Osteocyte (in vitro differentiated cells): Measurements from ENCODE around the gene SFT2D3. TPM values are rescaled to one million over a fixed set of nuclear protein-coding genes. Genes with fewer than 3 reads are reported as not detected.
"Not testable (repeated sequence)": the region's sequence is repeated elsewhere in the genome, so short reads cannot be mapped to it uniquely, and the experiment has no call there.

ENCODE experiments used
- DNase-seq: peaks from one replicate; pipeline ENCODE4 v3.0.0; 2021; ENCODE audit warnings: mixed read lengths; ENCODE audit not compliant: unreplicated experiment; ENCODE audit errors: extremely low spot score
- H3K27ac Mint-ChIP-seq: one replicate; pipeline ENCODE4 v1.8.0; 2021; ENCODE audit warnings: mild to moderate bottlenecking, mixed read lengths; ENCODE audit not compliant: unreplicated experiment
- H3K27me3 Mint-ChIP-seq: one replicate; pipeline ENCODE4 v1.8.0; 2021; ENCODE audit warnings: mixed read lengths; ENCODE audit not compliant: unreplicated experiment
- H3K36me3 Mint-ChIP-seq: one replicate; pipeline ENCODE4 v1.8.0; 2021; ENCODE audit warnings: mixed read lengths; ENCODE audit not compliant: unreplicated experiment
- H3K4me1 Mint-ChIP-seq: one replicate; pipeline ENCODE4 v1.8.0; 2021; ENCODE audit warnings: mixed read lengths; ENCODE audit not compliant: unreplicated experiment
- H3K4me3 Mint-ChIP-seq: one replicate; pipeline ENCODE4 v1.8.0; 2021; ENCODE audit warnings: mild to moderate bottlenecking, moderate library complexity, mixed read lengths; ENCODE audit not compliant: unreplicated experiment
- H3K9me3 Mint-ChIP-seq: one replicate; pipeline ENCODE4 v1.8.0; 2021; ENCODE audit warnings: mixed read lengths; ENCODE audit not compliant: unreplicated experiment
- total RNA-seq: library from RNA; stranded (reverse); gene quantifications from 2 replicates; pipeline ENCODE4 v1.2.1, GENCODE V29; 2021
- TF ChIP-seq, protein P1 (sequence below): fragments of 200-600 bp; sonication (generic); IDR thresholded peaks from 2 replicates; pipeline ENCODE4 v1.5.0; 2021; ENCODE audit warnings: antibody characterized with exemption, mild to moderate bottlenecking, moderate library complexity

The SFT2D3 gene
- total RNA-seq, 1 donor from 2014 or later, result 8.4 TPM

DNA sequence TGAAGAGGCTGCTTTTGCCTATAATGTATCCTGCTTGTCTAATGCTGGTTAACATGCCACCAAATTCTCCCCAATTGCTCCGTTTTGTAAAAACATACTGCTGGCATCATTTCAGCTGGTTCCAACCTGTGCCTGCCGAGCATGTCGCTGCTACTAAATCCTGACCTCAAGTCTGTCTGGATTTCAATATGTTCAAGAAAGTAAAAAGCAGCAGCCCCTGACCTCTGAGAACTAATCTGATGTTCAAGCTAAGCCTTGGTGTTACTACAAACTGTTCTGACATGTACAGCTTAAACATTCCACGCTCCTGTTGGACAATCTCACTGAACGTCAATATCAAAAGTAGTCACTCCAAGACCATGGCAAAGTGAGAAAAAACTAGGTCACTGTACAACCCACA lies 46.3 kb downstream of the SFT2D3 start:
- no peak overlapping the region for H3K4me3 Mint-ChIP-seq
- peaks cover 40% of the 10 kb centered on the region for H3K36me3 Mint-ChIP-seq
- H3K9me3 Mint-ChIP-seq, result no peaks in the 10 kb centered on the region
- no peak for DNase-seq
- TF ChIP-seq, protein P1, sequence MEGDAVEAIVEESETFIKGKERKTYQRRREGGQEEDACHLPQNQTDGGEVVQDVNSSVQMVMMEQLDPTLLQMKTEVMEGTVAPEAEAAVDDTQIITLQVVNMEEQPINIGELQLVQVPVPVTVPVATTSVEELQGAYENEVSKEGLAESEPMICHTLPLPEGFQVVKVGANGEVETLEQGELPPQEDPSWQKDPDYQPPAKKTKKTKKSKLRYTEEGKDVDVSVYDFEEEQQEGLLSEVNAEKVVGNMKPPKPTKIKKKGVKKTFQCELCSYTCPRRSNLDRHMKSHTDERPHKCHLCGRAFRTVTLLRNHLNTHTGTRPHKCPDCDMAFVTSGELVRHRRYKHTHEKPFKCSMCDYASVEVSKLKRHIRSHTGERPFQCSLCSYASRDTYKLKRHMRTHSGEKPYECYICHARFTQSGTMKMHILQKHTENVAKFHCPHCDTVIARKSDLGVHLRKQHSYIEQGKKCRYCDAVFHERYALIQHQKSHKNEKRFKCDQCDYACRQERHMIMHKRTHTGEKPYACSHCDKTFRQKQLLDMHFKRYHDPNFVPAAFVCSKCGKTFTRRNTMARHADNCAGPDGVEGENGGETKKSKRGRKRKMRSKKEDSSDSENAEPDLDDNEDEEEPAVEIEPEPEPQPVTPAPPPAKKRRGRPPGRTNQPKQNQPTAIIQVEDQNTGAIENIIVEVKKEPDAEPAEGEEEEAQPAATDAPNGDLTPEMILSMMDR, result no peak
- no peak overlapping the region for H3K27ac Mint-ChIP-seq
- H3K4me1 Mint-ChIP-seq, result no peaks in the 10 kb centered on the region
- no peaks in the 10 kb centered on the region for H3K27me3 Mint-ChIP-seq

DNA sequence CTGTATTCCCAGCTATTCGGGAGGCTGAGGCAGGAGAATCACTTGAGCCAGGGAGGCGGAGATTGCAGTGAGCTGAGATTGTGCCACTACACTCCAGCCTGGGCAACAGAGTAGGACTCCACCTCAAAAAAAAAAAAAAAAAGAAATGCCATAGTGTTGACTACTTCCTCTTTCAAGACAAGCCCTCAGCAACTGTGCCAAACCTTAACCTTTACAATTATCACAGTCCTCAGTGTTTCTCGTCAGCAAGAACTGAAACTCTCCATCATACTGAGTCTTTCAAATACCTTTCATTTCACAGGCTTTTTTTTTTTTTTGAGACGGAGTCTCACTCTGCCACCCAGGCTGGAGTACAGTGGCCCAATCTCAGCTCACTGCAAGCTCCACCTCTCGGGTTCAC lies 48.2 kb downstream of the SFT2D3 start:
- not testable (repeated sequence) for H3K27ac Mint-ChIP-seq, H3K4me1 Mint-ChIP-seq, H3K27me3 Mint-ChIP-seq, H3K4me3 Mint-ChIP-seq, DNase-seq, H3K9me3 Mint-ChIP-seq
- H3K36me3 Mint-ChIP-seq, result peaks cover 30% of the 10 kb centered on the region

DNA sequence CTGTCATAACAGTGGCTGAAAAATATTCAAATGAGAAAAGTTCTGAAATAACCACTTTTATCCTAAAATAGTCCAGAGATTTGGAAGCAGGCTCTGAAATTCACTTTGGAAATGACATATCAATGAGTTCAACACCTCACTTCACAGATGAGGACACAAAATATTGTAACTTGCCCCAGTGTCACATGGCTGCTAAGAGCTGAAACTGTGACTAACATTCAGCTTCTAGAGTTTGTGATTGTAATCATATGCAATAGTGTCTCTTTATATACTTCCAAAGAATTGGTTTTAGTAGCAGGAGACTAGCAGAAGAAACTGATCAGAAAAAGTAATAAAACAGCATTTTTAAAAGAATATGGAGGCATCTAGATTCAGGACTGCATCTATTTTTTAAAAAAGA lies 52.1 kb downstream of the SFT2D3 start:
- H3K4me3 Mint-ChIP-seq, result no peak overlapping the region
- TF ChIP-seq, protein P1, result no peak
- no peaks in the 10 kb centered on the region for H3K27me3 Mint-ChIP-seq
- peaks cover 20% of the 10 kb centered on the region for H3K36me3 Mint-ChIP-seq
- H3K4me1 Mint-ChIP-seq, result no peaks in the 10 kb centered on the region
- H3K9me3 Mint-ChIP-seq, result no peaks in the 10 kb centered on the region
- no peak overlapping the region for H3K27ac Mint-ChIP-seq
- DNase-seq, result no peak

DNA sequence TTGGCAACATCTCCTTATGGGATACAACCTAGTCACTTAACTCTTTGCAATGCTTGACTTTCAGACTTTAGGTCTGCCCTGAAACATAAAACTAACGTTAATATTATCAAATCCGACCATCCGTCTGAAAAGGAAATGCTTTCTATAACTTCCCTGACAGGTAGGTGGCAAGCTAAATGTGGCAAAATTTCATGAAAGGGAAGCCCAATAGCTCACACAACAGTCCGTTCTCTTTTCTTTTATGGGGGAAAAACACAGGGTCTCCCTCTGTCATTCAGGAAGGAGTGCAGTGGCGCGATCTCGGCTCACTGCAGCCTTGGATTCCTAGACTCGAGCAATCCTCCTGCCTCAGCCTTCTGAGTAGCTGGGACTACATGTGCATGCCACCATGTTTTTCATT lies 52.9 kb downstream of the SFT2D3 start:
- Mint-ChIP-seq H3K4me1 (no peaks in the 10 kb centered on the region), H3K36me3 (peaks cover 15% of the 10 kb centered on the region), H3K27me3 (no peaks in the 10 kb centered on the region), H3K4me3 (no peak overlapping the region), H3K9me3 (no peaks in the 10 kb centered on the region), H3K27ac (no peak overlapping the region)
- DNase-seq, result no peak
- TF ChIP-seq, protein P1, result no peak

Other genes starting within 250 kb of the SFT2D3 start
- 39.8 and 40.9 TPM in 2 replicates for gene IWS1, start 175.0 kb upstream of the SFT2D3 start, total RNA-seq
- not detected in 2 replicates for gene MYO7B, start 165.8 kb upstream of the SFT2D3 start, total RNA-seq
- not detected in 2 replicates for gene GPR17, start 55.3 kb upstream of the SFT2D3 start, total RNA-seq
- 49.3 and 51.0 TPM in 2 replicates for gene LIMS2, start 26.0 kb upstream of the SFT2D3 start, total RNA-seq
- gene WDR33, start 109.7 kb downstream of the SFT2D3 start, total RNA-seq, result 37.9 and 43.3 TPM in 2 replicates
- gene POLR2D, start 156.7 kb downstream of the SFT2D3 start, total RNA-seq, result 26.3 and 28.3 TPM in 2 replicates
- gene AMMECR1L, start 184.5 kb downstream of the SFT2D3 start, total RNA-seq, result 24.5 and 25.8 TPM in 2 replicates